K562 (cell line): ENCODE data around the gene SPATS2. TPM values are rescaled to one million over a fixed set of nuclear protein-coding genes. Genes with fewer than 3 reads are reported as not detected.
A peak's percentile ranks its signal among the peaks of the same experiment; 100 is the strongest.

ENCODE experiments used
- CREBBP ChIP-seq: IDR thresholded peaks from one replicate; pipeline ENCODE4 v1.6.1; 2012; ENCODE audit warnings: low read depth, mild to moderate bottlenecking, control low read depth, inconsistent platforms, low read length
- DLX4 ChIP-seq: fragments of 250-450 bp; sonication (Bioruptor Pico); IDR thresholded peaks from 2 replicates; pipeline ENCODE4 v1.6.1; 2021; ENCODE audit warnings: mild to moderate bottlenecking
- EGR1 ChIP-seq: fragments of 450-650 bp; conservative IDR thresholded peaks from 2 replicates; pipeline ENCODE4 v1.6.1; 2017; ENCODE audit warnings: mild to moderate bottlenecking
- ETS1 ChIP-seq: conservative IDR thresholded peaks from 2 replicates; pipeline ENCODE4 v1.6.1; 2011; ENCODE audit warnings: low read depth, mild to moderate bottlenecking, low read length; ENCODE audit not compliant: control insufficient read depth
- FOXK1 ChIP-seq: sonication (generic); formaldehyde crosslinking; IDR thresholded peaks from 2 replicates; pipeline ENCODE4 v1.8.0; 2022; ENCODE audit warnings: missing genetic modification reagents, mild to moderate bottlenecking, borderline replicate concordance
- GATAD2A ChIP-seq: fragments of 450-650 bp; IDR thresholded peaks from 2 replicates; pipeline ENCODE4 v1.6.1; 2017
- NFIC ChIP-seq: fragments of 450-650 bp; IDR thresholded peaks from 2 replicates; pipeline ENCODE4 v1.6.1; 2017; ENCODE audit warnings: mild to moderate bottlenecking, inconsistent platforms
- PHB2 ChIP-seq: fragments of 450-650 bp; IDR thresholded peaks from 2 replicates; pipeline ENCODE4 v1.6.1; 2017; ENCODE audit warnings: low read depth
- PHF20 ChIP-seq: fragments of 450-650 bp; IDR thresholded peaks from 2 replicates; pipeline ENCODE4 v1.6.1; 2018; ENCODE audit not compliant: partially characterized antibody
- PHF8 ChIP-seq: fragments of 200-600 bp; sonication (generic); IDR thresholded peaks from 2 replicates; pipeline ENCODE4 v1.6.1; 2012; ENCODE audit warnings: mixed run types, mild to moderate bottlenecking, inconsistent platforms, low read length, moderate library complexity, borderline replicate concordance
- POLR3A ChIP-seq: IDR thresholded peaks from 2 replicates; pipeline ENCODE4 v1.6.1; 2011; ENCODE audit warnings: borderline replicate concordance, mild to moderate bottlenecking, moderate library complexity; ENCODE audit not compliant: insufficient read length, insufficient read depth; ENCODE audit errors: extremely low read depth
- SIX5 ChIP-seq, 2 experiments: IDR thresholded peaks; 2 replicates each; pipeline ENCODE4 v1.6.1; 2011; ENCODE audit warnings: low read length in 2 of 2, borderline replicate concordance in 1 of 2, low read depth in 1 of 2, mild to moderate bottlenecking in 1 of 2, moderate library complexity in 1 of 2; ENCODE audit not compliant: insufficient read depth in 1 of 2
- SMAD1 ChIP-seq: fragments of 150-350 bp; IDR thresholded peaks from 2 replicates; pipeline ENCODE4 v1.6.1; 2014; ENCODE audit warnings: low read length, low read depth; ENCODE audit not compliant: partially characterized antibody
- TRIM24 ChIP-seq, 2 experiments: fragments of 450-650 bp; IDR thresholded peaks; 2 replicates each; pipeline ENCODE4 v1.6.1; 2016
- ZHX1 ChIP-seq: fragments of 150-350 bp; conservative IDR thresholded peaks from 2 replicates; pipeline ENCODE4 v1.6.1; 2014; ENCODE audit warnings: low read length
- ZNF408 ChIP-seq: fragments of 250-450 bp; sonication (Bioruptor Pico); IDR thresholded peaks from 2 replicates; pipeline ENCODE4 v1.4.0; 2020; ENCODE audit warnings: low read depth, mild to moderate bottlenecking, moderate library complexity
- polyA plus RNA-seq, 8 experiments: library from polyadenylated mRNA; depleted of rRNA in 4 of 8; stranded (reverse) in 5 of 8; unstranded in 3 of 8; fragments of >200 nt; fragmentation: Nextera tagmentation in 2 of 8; fragmentation: Illumina TruSeq in 1 of 8; extraction: Ambion mirVana in 2 of 8; extraction: Trizol in 1 of 8; gene quantifications; 2 replicates each; pipeline versions ENCODE4 v1.2.1 to v1.2.3, GENCODE V29; 2011 to 2014; ENCODE audit warnings: inconsistent platforms in 1 of 8, missing spikeins in 1 of 8
- total RNA-seq, 7 experiments: library from RNA; depleted of rRNA in 6 of 7; stranded (reverse); fragments of >200 nt in 6 of 7; fragmentation: Illumina TruSeq in 2 of 7; extraction: Trizol in 2 of 7; gene quantifications; 2 replicates each; pipeline versions ENCODE4 v1.2.1 to v1.2.3, GENCODE V29; 2011 to 2021; ENCODE audit warnings: low replicate concordance in 1 of 7
- TF ChIP-seq, protein P1 (sequence below), 2 experiments: IDR thresholded peaks; 2 replicates each; pipeline ENCODE4 v1.6.1; 2011; ENCODE audit warnings: borderline replicate concordance in 1 of 2, control low read depth in 1 of 2, low read depth in 1 of 2, low read length in 1 of 2, mild to moderate bottlenecking in 1 of 2, mixed read lengths in 1 of 2, moderate library complexity in 1 of 2; ENCODE audit not compliant: insufficient read depth in 1 of 2, insufficient read length in 1 of 2, poor library complexity in 1 of 2, severe bottlenecking in 1 of 2; ENCODE audit errors: extremely low read depth in 1 of 2
- TF ChIP-seq, protein P2 (sequence below), 2 experiments: fragments of 450-650 bp in 1 of 2; sonication (generic) in 1 of 2; formaldehyde crosslinking; conservative IDR thresholded peaks; 2 replicates each; pipeline versions ENCODE4 v1.4.0 to v1.8.1; 2020 to 2022; ENCODE audit warnings: mild to moderate bottlenecking in 1 of 2, missing genetic modification reagents in 1 of 2
- TF ChIP-seq, protein P3 (sequence below), 2 experiments: fragments of 450-650 bp; conservative IDR thresholded peaks; 2 replicates each; pipeline ENCODE4 v1.6.1; 2017; ENCODE audit warnings: mild to moderate bottlenecking in 2 of 2, moderate library complexity in 2 of 2

SPATS2 gene
- total and polyA plus RNA-seq, 9 of the 15 experiments (the other 6 are each of a cell fraction or from before 2014, with no cell fraction given): 5.4 to 48.2 (median 17.5) TPM

- TF ChIP-seq ZHX1 (no peak), GATAD2A (no peak), POLR3A (no peak), PHF8 (no peak), ETS1 (no peak), SIX5 (IDR thresholded peaks at IDR 0.05; ENCODE audit: borderline replicate concordance in 1 of 2, insufficient read depth in 1 of 2, low read depth in 1 of 2, low read length in 2 of 2) (no peak), DLX4 (CRISPR knock-in tag) (no peak), FOXK1 (CRISPR knock-in tag) (no peak), SMAD1 (peak; percentile 4), TRIM24 (IDR thresholded peaks at IDR 0.05) (no peak), NFIC (0 out of 2 replicates have a peak, but pooled peaks have one; percentile 14), ZNF408 (no peak), EGR1 (0 out of 2 replicates have a peak, but pooled peaks have one; percentile 8), CREBBP (no peak), PHB2 (0 out of 2 replicates have a peak, but pooled peaks have one; percentile 26), PHF20 (peak; percentile 3)
- TF ChIP-seq, protein P1, sequence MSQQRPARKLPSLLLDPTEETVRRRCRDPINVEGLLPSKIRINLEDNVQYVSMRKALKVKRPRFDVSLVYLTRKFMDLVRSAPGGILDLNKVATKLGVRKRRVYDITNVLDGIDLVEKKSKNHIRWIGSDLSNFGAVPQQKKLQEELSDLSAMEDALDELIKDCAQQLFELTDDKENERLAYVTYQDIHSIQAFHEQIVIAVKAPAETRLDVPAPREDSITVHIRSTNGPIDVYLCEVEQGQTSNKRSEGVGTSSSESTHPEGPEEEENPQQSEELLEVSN (IDR thresholded peaks at IDR 0.05; ENCODE audit: borderline replicate concordance in 1 of 2, extremely low read depth in 1 of 2, insufficient read depth in 1 of 2, insufficient read length in 1 of 2, low read depth in 1 of 2, low read length in 1 of 2, poor library complexity in 1 of 2, severe bottlenecking in 1 of 2): no peak
- TF ChIP-seq, protein P2, sequence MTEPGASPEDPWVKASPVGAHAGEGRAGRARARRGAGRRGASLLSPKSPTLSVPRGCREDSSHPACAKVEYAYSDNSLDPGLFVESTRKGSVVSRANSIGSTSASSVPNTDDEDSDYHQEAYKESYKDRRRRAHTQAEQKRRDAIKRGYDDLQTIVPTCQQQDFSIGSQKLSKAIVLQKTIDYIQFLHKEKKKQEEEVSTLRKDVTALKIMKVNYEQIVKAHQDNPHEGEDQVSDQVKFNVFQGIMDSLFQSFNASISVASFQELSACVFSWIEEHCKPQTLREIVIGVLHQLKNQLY (CRISPR knock-in tag; conservative IDR thresholded peaks at IDR 0.05): no peak
- TF ChIP-seq, protein P3, sequence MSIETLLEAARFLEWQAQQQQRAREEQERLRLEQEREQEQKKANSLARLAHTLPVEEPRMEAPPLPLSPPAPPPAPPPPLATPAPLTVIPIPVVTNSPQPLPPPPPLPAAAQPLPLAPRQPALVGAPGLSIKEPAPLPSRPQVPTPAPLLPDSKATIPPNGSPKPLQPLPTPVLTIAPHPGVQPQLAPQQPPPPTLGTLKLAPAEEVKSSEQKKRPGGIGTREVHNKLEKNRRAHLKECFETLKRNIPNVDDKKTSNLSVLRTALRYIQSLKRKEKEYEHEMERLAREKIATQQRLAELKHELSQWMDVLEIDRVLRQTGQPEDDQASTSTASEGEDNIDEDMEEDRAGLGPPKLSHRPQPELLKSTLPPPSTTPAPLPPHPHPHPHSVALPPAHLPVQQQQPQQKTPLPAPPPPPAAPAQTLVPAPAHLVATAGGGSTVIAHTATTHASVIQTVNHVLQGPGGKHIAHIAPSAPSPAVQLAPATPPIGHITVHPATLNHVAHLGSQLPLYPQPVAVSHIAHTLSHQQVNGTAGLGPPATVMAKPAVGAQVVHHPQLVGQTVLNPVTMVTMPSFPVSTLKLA (conservative IDR thresholded peaks at IDR 0.05): no peak
These were observed 43.7 kb upstream of the SPATS2 start (continued) for GRCh38 chr12:49323524-49324097.
